Mesenchymal stem cell (in vitro differentiated cells and primary cell): ENCODE data around the gene THBS3.
A peak's percentile ranks its signal among the peaks of the same experiment; 100 is the strongest.

Experiments
- DNase-seq: peaks from one replicate; pipeline ENCODE4 v3.0.0-alpha.2; 2013
- H2AFZ ChIP-seq: one replicate; pipeline ENCODE4 v1.6.1; 2013; ENCODE audit warnings: low read depth, mild to moderate bottlenecking, control low read depth, inconsistent platforms, low read length, moderate library complexity
- H2AK5ac ChIP-seq: 2 replicates; pipeline ENCODE4 v1.6.1; 2013; ENCODE audit warnings: low read length, moderate library complexity, mild to moderate bottlenecking, inconsistent platforms; ENCODE audit not compliant: severe bottlenecking
- H2BK120ac ChIP-seq: one replicate; pipeline ENCODE4 v1.6.1; 2013; ENCODE audit warnings: low read depth, mild to moderate bottlenecking, inconsistent platforms, low read length, moderate library complexity
- H2BK12ac ChIP-seq, 2 experiments: one replicate each; pipeline ENCODE4 v1.6.1; 2013; ENCODE audit warnings: inconsistent platforms in 2 of 2, low read length in 2 of 2, mild to moderate bottlenecking in 2 of 2, moderate library complexity in 2 of 2, control low read depth in 1 of 2
- H2BK15ac ChIP-seq: one replicate; pipeline ENCODE4 v1.6.1; 2013; ENCODE audit warnings: mild to moderate bottlenecking, low read depth, inconsistent platforms; ENCODE audit not compliant: poor library complexity, severe bottlenecking
- H2BK5ac ChIP-seq: 2 replicates; pipeline ENCODE4 v1.6.1; 2013; ENCODE audit warnings: low read depth, mild to moderate bottlenecking, low read length, control low read depth, inconsistent platforms; ENCODE audit not compliant: poor library complexity, severe bottlenecking
- H3K14ac ChIP-seq, 2 experiments: one replicate each; pipeline ENCODE4 v1.6.1; 2013; ENCODE audit warnings: inconsistent platforms in 2 of 2, low read length in 2 of 2, control low read depth in 1 of 2, mild to moderate bottlenecking in 1 of 2, moderate library complexity in 1 of 2
- H3K18ac ChIP-seq, 2 experiments: one replicate each; pipeline ENCODE4 v1.6.1; 2013; ENCODE audit warnings: inconsistent platforms in 2 of 2, low read length in 2 of 2, control low read depth in 1 of 2, low read depth in 1 of 2, mild to moderate bottlenecking in 1 of 2
- H3K23ac ChIP-seq, 2 experiments: one replicate each; pipeline ENCODE4 v1.6.1; 2013; ENCODE audit warnings: inconsistent platforms in 2 of 2, low read length in 2 of 2, mild to moderate bottlenecking in 2 of 2, moderate library complexity in 2 of 2, control low read depth in 1 of 2
- H3K27ac ChIP-seq: 2 replicates; pipeline ENCODE4 v1.5.1; 2013; ENCODE audit warnings: mild to moderate bottlenecking, moderate library complexity, low read length, control low read depth, inconsistent platforms; ENCODE audit not compliant: poor library complexity, severe bottlenecking
- H3K27me3 ChIP-seq, 2 experiments: 2 replicates each; pipeline versions ENCODE4 v1.6.1 to v1.7.0; 2013; ENCODE audit warnings: low read length in 2 of 2, mild to moderate bottlenecking in 2 of 2, moderate library complexity in 2 of 2, control low read depth in 1 of 2, inconsistent platforms in 1 of 2; ENCODE audit not compliant: control insufficient read depth in 1 of 2, insufficient read depth in 1 of 2
- H3K36me3 ChIP-seq, 2 experiments: 2 replicates each; pipeline versions ENCODE4 v1.6.1 to v1.7.0; 2013; ENCODE audit warnings: low read length in 2 of 2, control low read depth in 1 of 2, inconsistent platforms in 1 of 2, low read depth in 1 of 2, mild to moderate bottlenecking in 1 of 2; ENCODE audit not compliant: insufficient read depth in 2 of 2, control insufficient read depth in 1 of 2
- H3K4ac ChIP-seq, 2 experiments: one replicate each; pipeline ENCODE4 v1.6.1; 2013; ENCODE audit warnings: inconsistent platforms in 2 of 2, low read length in 2 of 2, mild to moderate bottlenecking in 2 of 2, moderate library complexity in 2 of 2, control low read depth in 1 of 2, low read depth in 1 of 2
- H3K4me1 ChIP-seq: 2 replicates; pipeline ENCODE4 v1.6.1; 2013; ENCODE audit warnings: low read depth, low read length, control low read depth; ENCODE audit not compliant: control insufficient read depth, insufficient read depth
- H3K4me2 ChIP-seq: 2 replicates; pipeline ENCODE4 v1.6.1; 2013; ENCODE audit warnings: low read length, mild to moderate bottlenecking, inconsistent platforms; ENCODE audit not compliant: poor library complexity, severe bottlenecking
- H3K4me3 ChIP-seq, 2 experiments: 2 replicates each; pipeline versions ENCODE4 v1.5.1 to v1.7.0; 2013; ENCODE audit warnings: low read length in 2 of 2, mild to moderate bottlenecking in 2 of 2, control low read depth in 1 of 2, low read depth in 1 of 2; ENCODE audit not compliant: insufficient read depth in 1 of 2
- H3K79me1 ChIP-seq: replicated peaks from 2 replicates; pipeline ENCODE4 v1.6.1; 2013; ENCODE audit warnings: mild to moderate bottlenecking, control low read depth, low read length, inconsistent platforms; ENCODE audit not compliant: poor library complexity, severe bottlenecking
- H3K9ac ChIP-seq: 2 replicates; pipeline ENCODE4 v1.7.0; 2013; ENCODE audit warnings: mild to moderate bottlenecking, low read length, moderate library complexity
- H3K9me3 ChIP-seq: 2 replicates; pipeline ENCODE4 v1.7.0; 2013; ENCODE audit warnings: mild to moderate bottlenecking, low read length; ENCODE audit not compliant: control insufficient read depth
- H4K8ac ChIP-seq: one replicate; pipeline ENCODE4 v1.6.1; 2013; ENCODE audit warnings: inconsistent platforms, mild to moderate bottlenecking, low read length, moderate library complexity
- H4K91ac ChIP-seq: one replicate; pipeline ENCODE4 v1.6.1; 2013; ENCODE audit warnings: mild to moderate bottlenecking, low read length, inconsistent platforms
- WGBS: methylation state at CpG from one replicate; pipeline ENCODE4 v1.1.7; 2013; ENCODE audit warnings: mixed read lengths; 5-methylcytosine and 5-hydroxymethylcytosine counted together

THBS3 gene

DNA sequence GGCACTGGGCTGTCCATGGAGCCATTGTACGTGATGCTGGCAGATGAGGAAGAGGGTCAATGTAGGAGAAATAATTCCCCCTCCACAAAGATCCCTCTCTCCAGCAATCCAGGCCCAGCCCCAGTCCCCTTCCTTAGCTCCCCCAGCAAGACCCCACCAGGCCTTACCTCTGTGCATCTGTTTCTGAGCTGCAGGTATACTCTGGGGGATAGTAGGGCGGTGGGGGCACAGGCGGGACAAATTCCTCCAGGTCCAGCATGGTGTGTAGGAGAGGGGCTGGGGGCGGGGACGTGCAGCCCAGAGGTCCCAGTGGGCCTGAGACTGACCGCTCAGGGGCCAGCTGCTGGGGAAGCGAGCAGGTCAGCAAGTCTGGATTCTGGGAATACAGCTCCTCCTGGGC, 43.9 kb upstream of the THBS3 start:
- Histone ChIP-seq H3K18ac (no peak overlapping the region), H2BK120ac (no peak overlapping the region)
- 84% methylated on average over 6 of the region's 7 CpGs for WGBS

DNA sequence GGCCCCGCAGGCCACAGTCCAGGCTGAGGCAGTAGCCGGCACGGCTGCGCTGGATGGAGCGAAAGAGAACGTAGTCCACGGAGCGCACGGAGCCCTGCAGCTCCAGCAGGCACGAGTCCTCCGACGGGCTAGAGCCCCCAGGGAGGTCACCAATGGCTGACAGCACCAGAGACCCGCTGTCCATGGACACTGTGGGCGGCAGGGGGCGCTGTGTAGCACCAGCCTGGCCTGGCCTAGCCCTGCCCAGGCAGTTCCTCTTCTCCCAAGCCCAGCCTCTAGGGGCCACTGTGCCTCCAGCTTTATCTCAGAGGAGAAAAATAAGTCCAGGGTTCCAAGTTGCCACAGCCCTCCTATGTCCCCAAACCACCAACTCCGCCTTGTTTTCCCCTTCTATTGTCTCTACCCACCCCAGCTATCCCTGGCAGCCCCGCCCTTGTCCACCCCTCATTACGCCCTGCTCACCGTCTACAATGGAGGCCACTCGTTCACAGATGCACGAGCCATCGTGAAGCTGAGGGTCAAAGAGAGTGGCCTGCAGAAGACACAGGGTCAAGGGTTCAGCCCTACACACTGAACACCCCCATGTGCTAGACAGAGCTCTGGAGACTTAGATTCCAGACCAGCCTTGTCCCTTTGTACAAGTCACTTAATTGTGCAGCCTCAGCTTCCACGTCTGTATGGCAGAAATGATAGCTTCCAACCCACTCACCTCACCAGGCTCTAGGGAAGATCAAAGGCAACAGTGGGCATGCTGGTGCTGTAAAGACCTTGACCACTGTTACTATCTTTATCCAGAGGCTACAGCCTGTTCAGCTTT, 43.1 kb upstream of the THBS3 start:
- H3K4me2 ChIP-seq, result peak overlapping the region; percentile 31
- H4K8ac ChIP-seq, result peak overlapping the region; percentile 99
- H2AK5ac ChIP-seq, result no peak overlapping the region
- H2AFZ ChIP-seq, result peak overlapping the region; percentile 72
- no peak overlapping the region for H3K23ac ChIP-seq
- peak overlapping the region in 1 of 2 experiments; percentile 45 for H2BK12ac ChIP-seq
- H3K79me1 ChIP-seq, result peaks cover 15% of the 10 kb centered on the region
- H3K27me3 ChIP-seq, result no peaks in the 10 kb centered on the region
- peak; percentile 91 for DNase-seq
- H3K27ac ChIP-seq, result no peak overlapping the region
- peaks cover 23% of the 10 kb centered on the region for H3K4me1 ChIP-seq
- H3K18ac ChIP-seq, result peak overlapping the region; percentile 75 to 78
- 24% methylated on average over 23 of the region's 23 CpGs for WGBS
- no peak overlapping the region for H2BK5ac ChIP-seq
- no peaks in the 10 kb centered on the region for H3K9me3 ChIP-seq
- peak overlapping the region; percentile 59 for H3K9ac ChIP-seq
- peak overlapping the region in 1 of 2 experiments; percentile 79 for H3K4ac ChIP-seq
- peaks cover 41 to 44% of the 10 kb centered on the region in 2 experiments for H3K36me3 ChIP-seq
- peak overlapping the region in 1 of 2 experiments; percentile 82 for H3K14ac ChIP-seq
- no peak overlapping the region for H3K4me3 ChIP-seq
- H2BK120ac ChIP-seq, result no peak overlapping the region
- H2BK15ac ChIP-seq, result peak overlapping the region; percentile 34
- peak overlapping the region; percentile 95 for H4K91ac ChIP-seq

More for the DNA sequence above, 43.9 kb upstream of the THBS3 start:
- Histone ChIP-seq H3K79me1 (peaks cover 18% of the 10 kb centered on the region), H3K4me1 (peaks cover 30% of the 10 kb centered on the region), H2BK15ac (no peak overlapping the region), H3K4ac (no peak overlapping the region), H3K4me3 (no peak overlapping the region), H3K23ac (no peak overlapping the region), H3K14ac (peak overlapping the region in 1 of 2 experiments; percentile 19), H3K4me2 (no peak overlapping the region), H2BK12ac (no peak overlapping the region), H4K91ac (no peak overlapping the region), H2AFZ (no peak overlapping the region), H3K27me3 (no peaks in the 10 kb centered on the region), H2AK5ac (no peak overlapping the region), H3K36me3 (peaks cover 43 to 49% of the 10 kb centered on the region in 2 experiments), H3K9me3 (no peaks in the 10 kb centered on the region), H2BK5ac (no peak overlapping the region), H3K27ac (no peak overlapping the region), H3K9ac (peak overlapping the region; percentile 59), H4K8ac (no peak overlapping the region)
- no peak for DNase-seq

DNA sequence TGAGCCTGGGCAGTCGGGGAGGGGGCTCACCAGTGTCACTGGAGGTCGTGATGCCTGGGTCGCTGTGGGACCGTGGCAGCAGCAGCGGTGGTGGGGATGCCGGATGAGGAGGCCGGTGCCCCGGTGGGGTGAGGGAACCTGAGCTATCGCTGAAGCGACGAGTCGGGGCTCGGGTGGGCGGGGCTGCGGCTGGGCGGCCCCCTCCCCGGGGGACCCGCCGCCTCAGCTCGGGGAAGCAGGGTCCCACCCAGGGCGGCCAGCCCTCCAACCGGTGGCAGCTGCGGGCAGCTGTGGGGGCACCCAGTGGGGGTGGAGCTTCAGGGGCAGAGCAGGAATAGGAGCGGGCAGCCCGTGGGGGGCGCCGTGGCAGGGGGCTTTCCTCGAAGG, 42.5 kb upstream of the THBS3 start:
- Histone ChIP-seq H3K23ac (no peak overlapping the region), H3K27ac (no peak overlapping the region), H3K9ac (peak overlapping the region; percentile 59), H3K4me3 (no peak overlapping the region), H3K79me1 (peaks cover 15% of the 10 kb centered on the region), H2BK15ac (peak overlapping the region; percentile 34), H2BK5ac (no peak overlapping the region), H3K36me3 (peaks cover 41 to 43% of the 10 kb centered on the region in 2 experiments), H2BK12ac (peak overlapping the region in 1 of 2 experiments; percentile 45), H3K4me2 (peak overlapping the region; percentile 31), H3K14ac (peak overlapping the region in 1 of 2 experiments; percentile 82), H3K4ac (peak overlapping the region in 1 of 2 experiments; percentile 79), H4K91ac (peak overlapping the region; percentile 95), H2BK120ac (no peak overlapping the region), H2AK5ac (no peak overlapping the region), H3K18ac (peak overlapping the region; percentile 75 to 78), H4K8ac (peak overlapping the region; percentile 99), H3K27me3 (no peaks in the 10 kb centered on the region), H3K4me1 (peaks cover 23% of the 10 kb centered on the region), H3K9me3 (no peaks in the 10 kb centered on the region), H2AFZ (peak overlapping the region; percentile 72)
- WGBS, result 46% methylated on average over 21 of the region's 28 CpGs
- DNase-seq, result no peak

DNA sequence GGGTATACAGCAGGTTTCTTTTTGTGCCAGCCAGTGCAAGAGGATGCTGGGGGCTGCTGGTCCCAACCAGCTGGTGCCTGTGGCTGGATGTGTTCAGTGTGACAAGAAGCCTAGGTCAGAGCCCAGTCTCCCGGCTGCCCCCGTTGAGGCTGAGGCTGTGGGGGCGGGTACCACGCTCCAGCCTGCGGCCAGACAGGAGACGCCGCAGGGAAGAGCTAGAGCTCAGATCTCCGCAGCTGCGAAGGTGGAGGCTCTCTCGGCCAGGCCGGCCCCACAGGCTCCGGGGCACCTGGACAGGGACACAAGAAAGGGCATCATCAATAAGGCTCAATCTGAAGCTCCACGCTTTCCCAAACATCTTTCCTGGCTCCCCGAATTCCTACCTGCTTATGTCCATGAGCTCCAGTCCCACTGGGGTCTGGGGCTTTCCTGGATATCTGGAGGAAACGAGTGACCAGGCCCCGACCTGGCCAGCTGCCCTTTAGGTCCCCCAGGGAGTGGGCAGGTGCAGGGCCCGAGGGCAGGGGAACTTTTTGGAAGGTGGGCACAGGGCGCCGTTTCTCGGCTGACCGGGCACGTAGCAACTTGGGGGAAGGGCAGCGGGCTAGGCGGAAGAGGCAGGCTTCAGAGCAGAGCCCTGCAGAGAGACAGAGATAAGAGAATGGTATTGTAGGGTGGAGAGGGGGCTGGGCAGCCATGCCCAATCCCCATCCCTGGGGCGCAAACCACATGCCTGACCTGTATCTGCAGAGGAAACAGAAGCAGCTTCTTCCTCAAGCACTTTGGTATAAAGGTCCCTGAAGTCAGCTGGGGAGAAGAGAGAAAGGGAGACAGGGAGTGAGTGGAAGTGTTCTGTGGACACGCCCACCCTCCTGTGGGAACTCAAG, 40.2 kb upstream of the THBS3 start:
- Histone ChIP-seq H2BK12ac (no peak overlapping the region), H3K18ac (no peak overlapping the region), H3K23ac (no peak overlapping the region), H3K4me1 (peaks cover 13% of the 10 kb centered on the region), H3K36me3 (peaks cover 41 to 43% of the 10 kb centered on the region in 2 experiments), H4K8ac (no peak overlapping the region), H3K14ac (no peak overlapping the region), H3K9me3 (no peaks in the 10 kb centered on the region), H3K4ac (no peak overlapping the region), H2BK15ac (no peak overlapping the region), H2AK5ac (no peak overlapping the region), H3K27me3 (no peaks in the 10 kb centered on the region), H3K4me3 (no peak overlapping the region), H3K4me2 (no peak overlapping the region), H3K79me1 (peaks cover 9% of the 10 kb centered on the region), H2BK5ac (no peak overlapping the region), H3K27ac (no peak overlapping the region), H2BK120ac (no peak overlapping the region), H2AFZ (no peak overlapping the region), H4K91ac (no peak overlapping the region), H3K9ac (no peak overlapping the region)
- no peak for DNase-seq
- 94% methylated on average over 26 of the region's 26 CpGs for WGBS
